ENCODE results near the gene LDLRAD4.

Gene LDLRAD4

GRCh38 chr18:13388586-13389490 lies 170.3 kb downstream of the LDLRAD4 start:
- no peak for DNase-seq (ENCODE audit: low spot score)

- no peak for DNase-seq (ENCODE audit: low spot score)
These were observed 171.1 kb downstream of the LDLRAD4 start for GRCh38 chr18:13389491-13390131.

GRCh38 chr18:13390196-13390595 lies 171.6 kb downstream of the LDLRAD4 start:
- DNase-seq (ENCODE audit: low spot score), result no peak

GRCh38 chr18:13390711-13391110 lies 172.2 kb downstream of the LDLRAD4 start:
- no peak for DNase-seq (ENCODE audit: low spot score)

- DNase-seq (ENCODE audit: low spot score), result no peak
These were observed 173.6 kb downstream of the LDLRAD4 start for GRCh38 chr18:13392029-13392750.

GRCh38 chr18:13392899-13393298 lies 174.3 kb downstream of the LDLRAD4 start:
- DNase-seq (ENCODE audit: low spot score), result no peak

GRCh38 chr18:13393338-13393737 lies 174.8 kb downstream of the LDLRAD4 start:
- no peak for DNase-seq (ENCODE audit: low spot score)

- DNase-seq (ENCODE audit: low spot score), result no peak
These were observed 176.2 kb downstream of the LDLRAD4 start for GRCh38 chr18:13394801-13395200.

- no peak for DNase-seq (ENCODE audit: low spot score)
These were observed 177.0 kb downstream of the LDLRAD4 start for GRCh38 chr18:13395577-13395976.

GRCh38 chr18:13397504-13398163 lies 179.1 kb downstream of the LDLRAD4 start:
- DNase-seq (ENCODE audit: low spot score), result no peak

GRCh38 chr18:13398631-13399030 lies 180.1 kb downstream of the LDLRAD4 start:
- no peak for DNase-seq (ENCODE audit: low spot score)

- DNase-seq (ENCODE audit: low spot score), result no peak
These were observed 181.0 kb downstream of the LDLRAD4 start for GRCh38 chr18:13399511-13399910.

GRCh38 chr18:13400636-13401315 lies 182.2 kb downstream of the LDLRAD4 start:
- no peak for DNase-seq (ENCODE audit: low spot score)

GRCh38 chr18:13401404-13401803 lies 182.8 kb downstream of the LDLRAD4 start:
- no peak for DNase-seq (ENCODE audit: low spot score)

- no peak for DNase-seq (ENCODE audit: low spot score)
These were observed 183.3 kb downstream of the LDLRAD4 start for GRCh38 chr18:13401826-13402225.

- DNase-seq (ENCODE audit: low spot score), result no peak
These were observed 185.4 kb downstream of the LDLRAD4 start for GRCh38 chr18:13403786-13404549.

GRCh38 chr18:13405305-13406038 lies 186.9 kb downstream of the LDLRAD4 start:
- DNase-seq (ENCODE audit: low spot score), result no peak

- no peak for DNase-seq (ENCODE audit: low spot score)
These were observed 187.6 kb downstream of the LDLRAD4 start for GRCh38 chr18:13406049-13406615.

GRCh38 chr18:13406736-13407135 lies 188.2 kb downstream of the LDLRAD4 start:
- no peak for DNase-seq (ENCODE audit: low spot score)

GRCh38 chr18:13407484-13407883 lies 188.9 kb downstream of the LDLRAD4 start:
- no peak for DNase-seq (ENCODE audit: low spot score)
